Hepatocyte (in vitro differentiated cells): ENCODE results near the gene SLC12A7. TPM values are rescaled to one million over a fixed set of nuclear protein-coding genes. Genes with fewer than 3 reads are reported as not detected.

Experiments
- DNase-seq: peaks from one replicate; pipeline ENCODE4 v3.0.0-alpha.2; 2016; ENCODE audit warnings: low spot score
- H2AFZ ChIP-seq: fragments of 200-600 bp; sonication (generic); 2 replicates; pipeline ENCODE4 v1.6.0; 2016; ENCODE audit warnings: antibody characterized with exemption, mild to moderate bottlenecking
- H3K27ac ChIP-seq: fragments of 200-600 bp; sonication (generic); 2 replicates; pipeline ENCODE4 v1.5.1; 2016; ENCODE audit warnings: mild to moderate bottlenecking
- H3K27me3 ChIP-seq: fragments of 200-600 bp; sonication (generic); 2 replicates; pipeline ENCODE4 v1.6.1; 2016
- H3K36me3 ChIP-seq: fragments of 200-600 bp; sonication (generic); replicated peaks from 2 replicates; pipeline ENCODE4 v1.5.1; 2016; ENCODE audit warnings: low read depth; ENCODE audit not compliant: insufficient read depth
- H3K4me1 ChIP-seq: fragments of 200-600 bp; sonication (generic); 2 replicates; pipeline ENCODE4 v1.5.1; 2016; ENCODE audit warnings: mild to moderate bottlenecking, moderate library complexity; ENCODE audit not compliant: insufficient read depth
- H3K4me2 ChIP-seq: fragments of 200-600 bp; sonication (generic); 2 replicates; pipeline ENCODE4 v1.6.0; 2016
- H3K4me3 ChIP-seq: fragments of 200-600 bp; sonication (generic); 2 replicates; pipeline ENCODE4 v1.5.1; 2016; ENCODE audit warnings: mild to moderate bottlenecking
- H3K79me2 ChIP-seq: fragments of 200-600 bp; sonication (generic); 2 replicates; pipeline ENCODE4 v1.6.0; 2017; ENCODE audit warnings: mild to moderate bottlenecking
- H3K9me2 ChIP-seq: fragments of 200-600 bp; sonication (generic); replicated peaks from 2 replicates; pipeline ENCODE4 v1.6.0; 2017; ENCODE audit warnings: mild to moderate bottlenecking; ENCODE audit not compliant: insufficient read depth
- H3K9me3 ChIP-seq: fragments of 200-600 bp; sonication (generic); 2 replicates; pipeline ENCODE4 v1.5.1; 2016; ENCODE audit warnings: low read depth, mild to moderate bottlenecking
- H4K20me1 ChIP-seq: fragments of 200-600 bp; sonication (generic); 2 replicates; pipeline ENCODE4 v1.6.0; 2016; ENCODE audit warnings: mild to moderate bottlenecking; ENCODE audit not compliant: insufficient read depth, poor library complexity, severe bottlenecking
- CTCF ChIP-seq: fragments of 200-600 bp; sonication (generic); IDR thresholded peaks from 2 replicates; pipeline ENCODE4 v1.5.1; 2016; ENCODE audit warnings: antibody characterized with exemption, mild to moderate bottlenecking; ENCODE audit not compliant: poor library complexity
- EZH2 ChIP-seq: fragments of 200-600 bp; sonication (generic); IDR thresholded peaks from 2 replicates; pipeline ENCODE4 v1.6.1; 2016; ENCODE audit warnings: antibody characterized with exemption, mild to moderate bottlenecking, borderline replicate concordance
- EZH2phosphoT487 ChIP-seq: fragments of 200-600 bp; sonication (generic); IDR thresholded peaks from one replicate; pipeline ENCODE4 v1.6.1; 2018; ENCODE audit warnings: antibody characterized with exemption, mild to moderate bottlenecking, low read depth, moderate library complexity; ENCODE audit not compliant: unreplicated experiment, severe bottlenecking
- whole genome bisulfite sequencing: methylation state at CpG from one replicate; pipeline ENCODE4 v1.1.6; 2016; ENCODE audit warnings: low lambda C conversion rate; ENCODE audit errors: missing lambda C conversion rate; 5-methylcytosine and 5-hydroxymethylcytosine counted together
- polyA plus RNA-seq: library from polyadenylated mRNA; unstranded; fragments of >200 nt; fragmentation: Nextera tagmentation; extraction: Ambion mirVana; gene quantifications from 2 replicates; pipeline ENCODE4 v1.2.1, GENCODE V29; 2016
- total RNA-seq: library from RNA; depleted of rRNA; stranded (reverse); fragments of >200 nt; gene quantifications from 2 replicates; pipeline ENCODE4 v1.2.3, GENCODE V29; 2014

Gene SLC12A7
- total and polyA plus RNA-seq, 2 experiments from 2014 or later: 30.2 to 34.3 TPM

GRCh38 chr5:1047332-1047965 is 64.4 kb downstream of the SLC12A7 start:
- 98% methylated on average over 11 of the region's 11 CpGs for WGBS
- no peaks in the 10 kb centered on the region for H3K27me3 ChIP-seq
- no peaks in the 10 kb centered on the region for H3K9me3 ChIP-seq
- DNase-seq: no peak
- TF ChIP-seq EZH2phosphoT487: no peak
- no peak for TF ChIP-seq CTCF
- no peak for TF ChIP-seq EZH2
- H3K79me2 ChIP-seq: no peaks in the 10 kb centered on the region
- H3K4me3 ChIP-seq: no peak overlapping the region
- no peaks in the 10 kb centered on the region for H3K9me2 ChIP-seq
- no peaks in the 10 kb centered on the region for H4K20me1 ChIP-seq
- H3K27ac ChIP-seq: no peak overlapping the region
- H3K36me3 ChIP-seq: no peaks in the 10 kb centered on the region
- no peak overlapping the region for H2AFZ ChIP-seq
- H3K4me1 ChIP-seq: no peaks in the 10 kb centered on the region
- no peak overlapping the region for H3K4me2 ChIP-seq

GRCh38 chr5:1045960-1046560 is 65.8 kb downstream of the SLC12A7 start:
- Histone ChIP-seq H3K4me3 (no peak overlapping the region), H3K79me2 (no peaks in the 10 kb centered on the region), H2AFZ (no peak overlapping the region), H3K36me3 (no peaks in the 10 kb centered on the region), H4K20me1 (no peaks in the 10 kb centered on the region), H3K9me2 (no peaks in the 10 kb centered on the region), H3K9me3 (no peaks in the 10 kb centered on the region), H3K27ac (no peak overlapping the region), H3K4me2 (no peak overlapping the region), H3K4me1 (no peaks in the 10 kb centered on the region), H3K27me3 (no peaks in the 10 kb centered on the region)
- 94% methylated on average over 9 of the region's 9 CpGs for WGBS
- TF ChIP-seq EZH2: no peak
- no peak for TF ChIP-seq CTCF
- no peak for TF ChIP-seq EZH2phosphoT487
- no peak for DNase-seq

GRCh38 chr5:1044117-1044516 is 67.7 kb downstream of the SLC12A7 start:
- H3K4me1 ChIP-seq: no peaks in the 10 kb centered on the region

More at GRCh38 chr5:1044117-1044516, 67.7 kb downstream of the SLC12A7 start:
- Histone ChIP-seq H3K9me3 (no peaks in the 10 kb centered on the region), H3K4me2 (no peak overlapping the region), H3K27me3 (no peaks in the 10 kb centered on the region), H3K27ac (no peak overlapping the region), H3K79me2 (no peaks in the 10 kb centered on the region), H3K36me3 (no peaks in the 10 kb centered on the region), H3K9me2 (no peaks in the 10 kb centered on the region), H3K4me3 (no peak overlapping the region), H4K20me1 (no peaks in the 10 kb centered on the region), H2AFZ (no peak overlapping the region)
- 100% methylated on average over 5 of the region's 5 CpGs for WGBS
- no peak for DNase-seq
- TF ChIP-seq EZH2: no peak
- no peak for TF ChIP-seq CTCF
- no peak for TF ChIP-seq EZH2phosphoT487
